Stimulated activated effector memory CD8-positive, alpha-beta T cell treated with anti-CD3 and anti-CD28 coated beads, Interleukin-12 subunit alpha, Interleukin-12 subunit beta, amount 100 ng/mL, for 72 hours (primary cell): ENCODE measurements around the gene CKM.

Experiments
- ATAC-seq: fragments of 150-1000 bp; cut with Tn5 transposase; 2 replicates; pipeline ENCODE4 v1.10.0; 2021
- DNase-seq, 2 donors: peaks; one replicate each; pipeline ENCODE4 v3.0.0; 2021 to 2022; ENCODE audit warnings: low spot score in 2 of 2
- H3K27ac Mint-ChIP-seq: one replicate; pipeline ENCODE4 v1.8.0; 2022; ENCODE audit warnings: mild to moderate bottlenecking, mixed read lengths
- H3K36me3 Mint-ChIP-seq: one replicate; pipeline ENCODE4 v1.8.0; 2022; ENCODE audit warnings: mild to moderate bottlenecking, mixed read lengths
- H3K4me1 Mint-ChIP-seq: one replicate; pipeline ENCODE4 v1.8.0; 2022; ENCODE audit warnings: mixed read lengths
- H3K4me3 Mint-ChIP-seq: one replicate; pipeline ENCODE4 v1.8.0; 2022; ENCODE audit warnings: mild to moderate bottlenecking, mixed read lengths
- H3K9me3 Mint-ChIP-seq: one replicate; pipeline ENCODE4 v1.8.0; 2022; ENCODE audit warnings: mixed read lengths

The CKM gene

DNA sequence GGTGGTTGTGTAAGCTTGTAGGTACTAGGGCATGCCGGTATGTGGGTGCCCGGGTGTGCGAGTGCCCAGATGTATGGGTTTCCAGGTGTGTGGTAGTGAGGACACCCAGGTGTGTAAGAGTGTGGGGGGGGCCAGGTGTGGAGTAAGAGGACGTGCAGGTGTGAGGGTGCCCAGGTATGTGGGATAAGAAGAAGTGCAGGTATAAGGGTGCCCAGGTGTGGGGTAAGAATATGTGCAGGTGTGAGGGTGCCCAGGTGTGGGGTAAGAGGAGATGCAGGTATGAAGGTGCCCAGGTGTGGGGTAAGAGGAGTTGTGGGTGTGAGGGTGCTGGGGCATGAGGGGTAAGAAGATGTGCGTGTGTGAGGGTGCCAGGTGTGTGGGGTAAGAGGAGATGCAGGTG is 57.3 kb downstream of the CKM start:
- DNase-seq: no peak
- Mint-ChIP-seq H3K4me3 (no peak overlapping the region), H3K27ac (peak overlapping the region; percentile 23), H3K4me1 (peaks cover 12% of the 10 kb centered on the region), H3K36me3 (peaks cover 56% of the 10 kb centered on the region), H3K9me3 (no peaks in the 10 kb centered on the region)
- ATAC-seq: no peak

DNA sequence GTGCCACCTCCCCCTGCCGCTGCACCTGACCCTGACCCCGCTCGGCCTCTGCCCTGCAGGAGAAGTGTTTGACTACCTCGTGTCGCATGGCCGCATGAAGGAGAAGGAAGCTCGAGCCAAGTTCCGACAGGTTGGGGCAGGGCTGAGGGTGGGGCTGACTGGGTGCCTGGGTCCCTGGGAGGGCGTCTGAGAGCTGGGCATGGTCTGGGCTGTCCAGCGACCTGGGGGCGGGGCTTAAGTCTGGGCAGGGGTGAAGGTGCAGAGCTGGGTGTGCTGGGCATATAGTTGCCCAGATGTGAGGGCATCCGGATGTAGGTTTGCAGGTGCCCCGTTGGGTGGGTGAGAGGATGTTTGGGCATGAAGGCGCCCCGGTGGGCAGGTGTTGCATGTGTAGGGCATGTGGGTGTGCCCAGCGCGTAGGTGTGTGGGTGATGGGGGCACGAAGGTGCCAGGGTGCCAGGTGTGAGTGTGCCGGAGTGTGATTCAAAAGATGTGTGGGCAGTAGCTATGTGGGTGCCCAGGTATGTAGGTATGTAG is 57.8 kb downstream of the CKM start:
- peaks cover 12% of the 10 kb centered on the region for H3K4me1 Mint-ChIP-seq
- ATAC-seq (no peak), DNase-seq (no peak)
- no peaks in the 10 kb centered on the region for H3K9me3 Mint-ChIP-seq
- peaks cover 51% of the 10 kb centered on the region for H3K36me3 Mint-ChIP-seq
- no peak overlapping the region for H3K27ac Mint-ChIP-seq
- no peak overlapping the region for H3K4me3 Mint-ChIP-seq

DNA sequence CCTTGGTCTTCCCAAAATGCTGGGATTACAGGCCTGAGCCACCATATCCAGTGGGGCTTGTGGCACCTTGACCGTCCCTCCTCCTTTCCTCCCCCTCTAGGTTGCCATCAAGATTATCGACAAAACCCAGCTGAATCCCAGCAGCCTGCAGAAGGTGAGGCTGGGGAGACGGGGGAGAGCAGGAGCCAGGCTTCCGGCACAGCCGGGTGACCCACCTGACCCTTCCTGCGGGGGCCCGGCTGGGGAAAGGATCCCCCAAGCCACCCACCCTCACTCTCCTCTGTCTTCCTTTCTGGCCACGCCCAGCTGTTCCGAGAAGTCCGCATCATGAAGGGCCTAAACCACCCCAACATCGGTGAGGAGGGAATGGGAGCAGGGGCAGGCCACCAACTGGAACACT is 59.7 kb downstream of the CKM start:
- peaks cover 44% of the 10 kb centered on the region for H3K36me3 Mint-ChIP-seq
- no peak for ATAC-seq
- H3K9me3 Mint-ChIP-seq: no peaks in the 10 kb centered on the region
- no peak overlapping the region for H3K27ac Mint-ChIP-seq
- H3K4me3 Mint-ChIP-seq: no peak overlapping the region
- no peak for DNase-seq
- H3K4me1 Mint-ChIP-seq: peaks cover 12% of the 10 kb centered on the region

DNA sequence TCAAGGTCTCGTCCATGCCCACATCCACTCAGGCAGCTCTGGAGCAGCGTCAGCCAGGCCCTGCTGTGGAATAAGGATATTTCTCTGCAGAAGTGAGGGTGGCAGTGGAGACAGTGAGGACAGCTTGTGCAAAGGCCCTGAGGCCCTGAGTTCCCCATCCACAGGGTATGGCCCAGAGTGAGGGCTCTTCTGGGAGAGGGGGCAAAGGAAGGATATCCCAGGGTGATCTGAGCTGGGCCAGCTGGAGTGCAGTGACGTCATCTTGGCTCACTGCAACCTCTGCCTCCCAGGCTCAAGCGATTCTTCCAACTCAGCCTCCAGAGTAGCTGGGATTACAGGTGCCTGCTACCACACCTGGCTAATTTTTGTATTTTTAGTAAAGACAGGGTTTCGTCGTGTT is 60.1 kb downstream of the CKM start:
- peaks cover 41% of the 10 kb centered on the region for H3K36me3 Mint-ChIP-seq
- no peak overlapping the region for H3K27ac Mint-ChIP-seq
- no peaks in the 10 kb centered on the region for H3K9me3 Mint-ChIP-seq
- H3K4me3 Mint-ChIP-seq: no peak overlapping the region
- ATAC-seq: no peak
- no peak for DNase-seq
- peaks cover 12% of the 10 kb centered on the region for H3K4me1 Mint-ChIP-seq

DNA sequence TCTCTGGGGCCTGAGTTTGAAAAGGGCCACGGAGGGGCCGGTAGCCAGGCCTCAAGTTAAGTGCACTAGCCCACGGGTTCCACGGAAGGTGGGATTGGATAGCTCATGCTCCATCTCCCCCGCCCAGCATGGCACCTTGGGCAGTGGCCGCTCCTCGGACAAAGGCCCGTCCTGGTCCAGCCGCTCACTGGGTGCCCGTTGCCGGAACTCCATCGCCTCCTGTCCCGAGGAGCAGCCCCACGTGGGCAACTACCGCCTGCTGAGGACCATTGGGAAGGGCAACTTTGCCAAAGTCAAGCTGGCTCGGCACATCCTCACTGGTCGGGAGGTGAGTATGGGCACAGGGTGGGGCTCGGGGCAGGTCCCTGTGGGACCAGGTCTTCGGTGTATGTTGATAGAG is 63.8 kb downstream of the CKM start:
- ATAC-seq (no peak), DNase-seq (no peak)
- Mint-ChIP-seq H3K27ac (no peak overlapping the region), H3K4me3 (no peak overlapping the region), H3K9me3 (no peaks in the 10 kb centered on the region), H3K36me3 (peaks cover 20% of the 10 kb centered on the region), H3K4me1 (peaks cover 25% of the 10 kb centered on the region)

DNA sequence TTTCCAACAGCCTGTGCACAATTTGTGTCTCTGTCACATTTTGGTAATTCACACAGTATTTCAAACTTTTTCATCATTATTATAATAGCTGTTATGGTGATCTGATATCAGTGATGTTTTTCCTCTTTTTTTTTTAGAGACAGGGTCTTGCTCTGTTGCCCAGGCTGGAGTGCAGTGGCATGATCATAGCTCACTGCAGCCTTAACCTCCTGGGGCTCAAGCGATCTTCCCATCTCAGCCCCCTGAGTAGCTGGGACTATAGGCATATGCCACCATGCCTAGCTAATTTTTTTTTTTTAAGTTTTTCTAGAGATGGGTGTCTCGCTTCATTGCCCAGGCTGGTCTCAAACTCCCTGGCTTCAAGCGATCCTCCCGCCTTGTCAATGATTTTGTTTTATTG is 65.8 kb downstream of the CKM start:
- peaks cover 45% of the 10 kb centered on the region for H3K4me1 Mint-ChIP-seq
- H3K27ac Mint-ChIP-seq: no peak overlapping the region
- DNase-seq (no peak), ATAC-seq (no peak)
- no peaks in the 10 kb centered on the region for H3K9me3 Mint-ChIP-seq
- H3K4me3 Mint-ChIP-seq: no peak overlapping the region
- H3K36me3 Mint-ChIP-seq: peaks cover 28% of the 10 kb centered on the region
